GM15510 (cell line): ENCODE results near the gene ARHGEF12.

ENCODE experiments used
- POLR2A ChIP-seq: IDR thresholded peaks from 3 replicates; pipeline ENCODE4 v1.6.1; 2011; ENCODE audit warnings: borderline replicate concordance; ENCODE audit not compliant: insufficient read length; ENCODE audit errors: extremely low read depth

The ARHGEF12 gene

GRCh38 chr11:120501976-120502755, 166.0 kb downstream of the ARHGEF12 start:
- TF ChIP-seq POLR2A = no peak

- no peak for TF ChIP-seq POLR2A
Observed at GRCh38 chr11:120505801-120506425, 169.7 kb downstream of the ARHGEF12 start.

- no peak for TF ChIP-seq POLR2A
Observed at GRCh38 chr11:120509346-120510053, 173.3 kb downstream of the ARHGEF12 start.

GRCh38 chr11:120510406-120511115, 174.3 kb downstream of the ARHGEF12 start:
- no peak for TF ChIP-seq POLR2A

- no peak for TF ChIP-seq POLR2A
Observed at GRCh38 chr11:120511116-120511819, 175.1 kb downstream of the ARHGEF12 start, which contains the start of gene GRIK4. TSS of gene GRIK4 (plus strand) at chr11:120511748. CDS start at chr11:120660319, 148,571 bp downstream.

- no peak for TF ChIP-seq POLR2A
Observed at GRCh38 chr11:120511820-120512738, 175.9 kb downstream of the ARHGEF12 start.

GRCh38 chr11:120512739-120513435, 176.7 kb downstream of the ARHGEF12 start:
- TF ChIP-seq POLR2A = no peak

- no peak for TF ChIP-seq POLR2A
Observed at GRCh38 chr11:120513436-120514315, 177.5 kb downstream of the ARHGEF12 start.

GRCh38 chr11:120514541-120515121, 178.4 kb downstream of the ARHGEF12 start:
- TF ChIP-seq POLR2A = no peak

GRCh38 chr11:120515186-120515723, 179.0 kb downstream of the ARHGEF12 start:
- no peak for TF ChIP-seq POLR2A
